Measurements from ENCODE around the gene RAB18.

DNA sequence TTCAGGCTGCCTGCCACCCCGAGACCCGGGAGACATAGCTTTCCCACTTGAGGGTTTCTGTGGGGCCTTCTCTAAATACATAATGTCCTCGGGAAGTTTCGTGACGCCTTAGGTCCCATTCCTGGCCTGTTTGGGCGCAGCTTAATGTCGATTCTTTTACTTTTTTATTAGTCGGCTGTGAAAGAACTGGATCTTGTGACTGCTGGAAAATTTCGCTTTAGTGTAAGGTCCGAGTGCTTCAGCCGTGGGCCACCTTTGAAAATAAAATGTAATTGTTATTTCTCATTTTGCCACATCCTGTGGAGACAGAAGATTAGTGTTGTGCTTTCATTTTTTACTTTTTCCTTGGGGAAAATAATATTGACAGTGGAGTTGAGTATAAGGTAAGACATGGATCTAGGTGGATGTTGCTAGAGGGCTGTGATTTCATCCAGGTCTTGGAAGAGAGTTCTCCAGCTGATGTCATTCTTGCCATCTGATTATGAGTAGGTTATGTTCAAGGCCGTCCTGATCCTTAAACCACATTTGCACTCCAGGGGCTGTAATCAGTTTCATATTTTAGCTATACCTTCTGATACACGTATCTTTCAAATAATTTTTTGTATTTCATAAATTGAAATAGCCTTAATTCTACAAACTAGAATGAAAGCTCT, 830 bp downstream of the RAB18 start:
- TF ChIP-seq, protein P1, sequence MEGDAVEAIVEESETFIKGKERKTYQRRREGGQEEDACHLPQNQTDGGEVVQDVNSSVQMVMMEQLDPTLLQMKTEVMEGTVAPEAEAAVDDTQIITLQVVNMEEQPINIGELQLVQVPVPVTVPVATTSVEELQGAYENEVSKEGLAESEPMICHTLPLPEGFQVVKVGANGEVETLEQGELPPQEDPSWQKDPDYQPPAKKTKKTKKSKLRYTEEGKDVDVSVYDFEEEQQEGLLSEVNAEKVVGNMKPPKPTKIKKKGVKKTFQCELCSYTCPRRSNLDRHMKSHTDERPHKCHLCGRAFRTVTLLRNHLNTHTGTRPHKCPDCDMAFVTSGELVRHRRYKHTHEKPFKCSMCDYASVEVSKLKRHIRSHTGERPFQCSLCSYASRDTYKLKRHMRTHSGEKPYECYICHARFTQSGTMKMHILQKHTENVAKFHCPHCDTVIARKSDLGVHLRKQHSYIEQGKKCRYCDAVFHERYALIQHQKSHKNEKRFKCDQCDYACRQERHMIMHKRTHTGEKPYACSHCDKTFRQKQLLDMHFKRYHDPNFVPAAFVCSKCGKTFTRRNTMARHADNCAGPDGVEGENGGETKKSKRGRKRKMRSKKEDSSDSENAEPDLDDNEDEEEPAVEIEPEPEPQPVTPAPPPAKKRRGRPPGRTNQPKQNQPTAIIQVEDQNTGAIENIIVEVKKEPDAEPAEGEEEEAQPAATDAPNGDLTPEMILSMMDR (conservative IDR thresholded peaks at IDR 0.05; ENCODE audit: low read length), result no peak
- no peak for TF ChIP-seq EZH2phosphoT487 (IDR thresholded peaks at IDR 0.05; ENCODE audit: borderline replicate concordance)
